Suprapubic skin (tissue), 4 donors: ENCODE data around the gene NUP160. TPM values are rescaled to one million over a fixed set of nuclear protein-coding genes. Genes with fewer than 3 reads are reported as not detected.
"Not testable (repeated sequence)": the region's sequence is repeated elsewhere in the genome, so short reads cannot be mapped to it uniquely, and the experiment has no call there.

Experiments
- DNase-seq, 2 donors: peaks; one replicate each; pipeline ENCODE4 v3.0.0-alpha.2; 2019; ENCODE audit warnings: low spot score in 2 of 2
- H3K27ac ChIP-seq: fragments of 200-600 bp; sonication (generic); one replicate; pipeline ENCODE4 v1.5.1; 2019
- H3K27me3 ChIP-seq: fragments of 200-600 bp; sonication (generic); one replicate; pipeline ENCODE4 v1.5.1; 2019
- H3K36me3 ChIP-seq: fragments of 200-600 bp; sonication (generic); one replicate; pipeline ENCODE4 v1.5.1; 2019
- H3K4me1 ChIP-seq: fragments of 200-600 bp; sonication (generic); one replicate; pipeline ENCODE4 v1.5.1; 2019
- H3K4me3 ChIP-seq: fragments of 200-600 bp; sonication (generic); one replicate; pipeline ENCODE4 v1.5.1; 2019; ENCODE audit warnings: mild to moderate bottlenecking
- H3K9me3 ChIP-seq: fragments of 200-600 bp; sonication (generic); one replicate; pipeline ENCODE4 v1.5.1; 2019
- CTCF ChIP-seq, 2 donors: fragments of 200-600 bp in 1 of 2; fragments of 450-650 bp in 1 of 2; sonication (generic) in 1 of 2; IDR thresholded peaks; one replicate each; pipeline ENCODE4 v1.5.1; 2016 to 2019; ENCODE audit warnings: antibody characterized with exemption in 2 of 2, mild to moderate bottlenecking in 1 of 2, moderate library complexity in 1 of 2
- EP300 ChIP-seq: sonication (generic); formaldehyde crosslinking; IDR thresholded peaks from one replicate; pipeline ENCODE4 v1.6.1; 2017; ENCODE audit warnings: antibody characterized with exemption
- POLR2A ChIP-seq, 2 donors: fragments of 450-650 bp; IDR thresholded peaks; one replicate each; pipeline ENCODE4 v1.6.1; 2017; ENCODE audit warnings: antibody characterized with exemption in 2 of 2, mild to moderate bottlenecking in 2 of 2, moderate library complexity in 2 of 2
- POLR2AphosphoS5 ChIP-seq, 3 donors: sonication (generic); formaldehyde crosslinking; IDR thresholded peaks; one replicate each; pipeline ENCODE4 v1.6.1; 2017; ENCODE audit warnings: antibody characterized with exemption in 3 of 3
- WGBS: methylation state at CpG from one replicate; pipeline ENCODE4 v1.1.5; 2018; 5-methylcytosine and 5-hydroxymethylcytosine counted together
- total RNA-seq, 4 donors: library from RNA; depleted of rRNA; stranded (reverse); fragments of >200 nt; gene quantifications; one replicate each; pipeline ENCODE4 v1.1.0, GENCODE V29; 2016

Gene NUP160
- total RNA-seq, 4 donors from 2014 or later, result 17.5 to 55.7 (median 26.6) TPM

DNA sequence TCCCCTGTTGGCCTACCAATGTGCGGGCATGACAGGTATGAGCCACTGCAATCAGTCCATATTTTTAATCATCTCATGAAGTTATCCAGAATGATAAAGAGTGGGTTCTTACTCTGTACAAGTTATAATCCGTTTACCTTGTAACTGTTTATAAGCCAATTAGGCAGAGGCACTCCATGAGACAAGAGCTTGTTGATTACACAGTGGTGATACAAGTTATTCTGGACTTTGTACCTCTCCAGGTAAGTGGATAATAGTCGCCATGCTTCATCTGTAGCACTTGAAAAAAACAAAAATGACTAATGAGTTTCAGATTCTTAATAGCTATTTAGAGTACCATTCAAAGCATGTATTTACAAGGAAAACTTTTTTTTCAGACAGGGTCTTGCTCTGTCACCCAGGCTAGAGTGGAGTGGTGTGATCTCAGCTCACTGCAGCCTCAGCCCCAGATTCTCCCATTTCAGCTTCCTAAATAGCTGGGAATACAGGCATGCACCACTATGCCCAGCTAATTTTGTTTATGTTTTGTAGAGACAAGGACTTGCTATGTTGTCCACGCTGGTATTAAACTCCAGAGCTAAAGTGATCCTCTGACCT lies 63.3 kb downstream of the NUP160 start:
- Histone ChIP-seq H3K4me1 (no peaks in the 10 kb centered on the region), H3K27ac (no peak overlapping the region), H3K27me3 (no peaks in the 10 kb centered on the region), H3K36me3 (peaks cover 91% of the 10 kb centered on the region), H3K4me3 (no peak overlapping the region), H3K9me3 (no peaks in the 10 kb centered on the region)
- no peak for TF ChIP-seq POLR2AphosphoS5 (IDR thresholded peaks at IDR 0.05)
- TF ChIP-seq EP300, result no peak
- TF ChIP-seq POLR2A (IDR thresholded peaks at IDR 0.05), result no peak
- 91% methylated on average over 4 of the region's 4 CpGs for WGBS
- DNase-seq, result no peak

- Histone ChIP-seq H3K36me3 (peaks cover 96% of the 10 kb centered on the region), H3K4me1 (no peaks in the 10 kb centered on the region), H3K27ac (no peak overlapping the region), H3K4me3 (no peak overlapping the region), H3K27me3 (no peaks in the 10 kb centered on the region), H3K9me3 (no peaks in the 10 kb centered on the region)
- WGBS, result 91% methylated on average over 2 of the region's 2 CpGs
- no peak for DNase-seq
- TF ChIP-seq POLR2AphosphoS5 (IDR thresholded peaks at IDR 0.05) (no peak), POLR2A (IDR thresholded peaks at IDR 0.05) (no peak), EP300 (no peak), CTCF (IDR thresholded peaks at IDR 0.05) (no peak)
These were observed 65.0 kb downstream of the NUP160 start for GRCh38 chr11:47783087-47783610.

GRCh38 chr11:47778878-47779483 lies 69.2 kb downstream of the NUP160 start:
- H3K27ac ChIP-seq, result no peak overlapping the region
- 92% methylated on average over 7 of the region's 7 CpGs for WGBS
- no peaks in the 10 kb centered on the region for H3K4me1 ChIP-seq
- H3K27me3 ChIP-seq, result no peaks in the 10 kb centered on the region
- H3K9me3 ChIP-seq, result no peaks in the 10 kb centered on the region
- TF ChIP-seq EP300 (no peak), POLR2A (IDR thresholded peaks at IDR 0.05) (no peak), CTCF (IDR thresholded peaks at IDR 0.05) (no peak), POLR2AphosphoS5 (IDR thresholded peaks at IDR 0.05) (no peak)
- no peak for DNase-seq
- no peak overlapping the region for H3K4me3 ChIP-seq
- peaks cover 86% of the 10 kb centered on the region for H3K36me3 ChIP-seq

GRCh38 chr11:47775240-47775869 lies 72.8 kb downstream of the NUP160 start:
- DNase-seq, result no peak
- Histone ChIP-seq H3K27me3 (no peaks in the 10 kb centered on the region), H3K36me3 (peaks cover 53% of the 10 kb centered on the region), H3K27ac (no peak overlapping the region), H3K9me3 (no peaks in the 10 kb centered on the region), H3K4me1 (no peaks in the 10 kb centered on the region), H3K4me3 (no peak overlapping the region)
- TF ChIP-seq CTCF (IDR thresholded peaks at IDR 0.05) (no peak), POLR2A (IDR thresholded peaks at IDR 0.05) (no peak), POLR2AphosphoS5 (IDR thresholded peaks at IDR 0.05) (no peak), EP300 (no peak)
- 85% methylated on average over 8 of the region's 8 CpGs for WGBS

DNA sequence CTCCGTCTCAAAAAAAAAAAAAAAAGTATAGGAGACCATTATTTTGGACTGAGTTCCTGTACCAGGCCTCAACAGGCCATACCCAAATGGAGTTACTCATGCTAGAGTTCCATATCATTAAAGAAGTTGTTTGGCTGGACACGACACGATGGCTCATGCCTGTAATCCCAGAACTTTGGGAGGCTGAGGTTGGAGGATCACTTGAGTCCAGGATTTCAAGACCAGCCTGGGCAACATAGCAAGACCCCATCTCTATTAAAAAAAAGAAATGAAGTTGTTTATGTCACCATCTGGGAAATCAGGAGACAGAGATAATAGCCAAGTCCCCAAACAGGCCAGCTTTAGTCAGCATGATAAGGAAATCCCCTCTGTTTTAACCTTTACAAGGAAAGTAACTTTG lies 74.3 kb downstream of the NUP160 start:
- DNase-seq, result no peak
- Histone ChIP-seq H3K9me3 (no peaks in the 10 kb centered on the region), H3K4me1 (peaks cover 1% of the 10 kb centered on the region), H3K27ac (no peak overlapping the region), H3K27me3 (no peaks in the 10 kb centered on the region), H3K36me3 (peaks cover 38% of the 10 kb centered on the region), H3K4me3 (no peak overlapping the region)
- TF ChIP-seq EP300 (no peak), POLR2AphosphoS5 (IDR thresholded peaks at IDR 0.05) (no peak), POLR2A (IDR thresholded peaks at IDR 0.05) (no peak), CTCF (IDR thresholded peaks at IDR 0.05) (no peak)
- WGBS, result 95% methylated on average over 3 of the region's 3 CpGs

- H3K27ac ChIP-seq, H3K4me3 ChIP-seq, DNase-seq, H3K27me3 ChIP-seq, H3K9me3 ChIP-seq, H3K36me3 ChIP-seq: not testable (repeated sequence)
- peaks cover 30% of the 10 kb centered on the region for H3K4me1 ChIP-seq
- WGBS, result 94% methylated on average over 14 of the region's 14 CpGs
These were observed 78.6 kb downstream of the NUP160 start for GRCh38 chr11:47769556-47769955.
